Smooth muscle cell (in vitro differentiated cells): ENCODE data around the gene MAD1L1. TPM values are rescaled to one million over a fixed set of nuclear protein-coding genes. Genes with fewer than 3 reads are reported as not detected.

Source experiments
- DNase-seq: peaks from one replicate; lab custom pipeline; 2025; ENCODE audit not compliant: unreplicated experiment; lab: John Stamatoyannopoulos, UW
- H2AFZ ChIP-seq: fragments of 200-600 bp; sonication (generic); 2 replicates; pipeline ENCODE4 v1.6.0; 2016; ENCODE audit warnings: antibody characterized with exemption, low read depth, mild to moderate bottlenecking
- H3F3A ChIP-seq: fragments of 200-600 bp; sonication (generic); 2 replicates; pipeline ENCODE4 v1.6.0; 2017; ENCODE audit warnings: antibody characterized with exemption, low read depth
- H3K27ac ChIP-seq: fragments of 200-600 bp; sonication (generic); 2 replicates; pipeline ENCODE4 v1.5.1; 2016; ENCODE audit warnings: low read depth, mild to moderate bottlenecking
- H3K27me3 ChIP-seq: fragments of 200-600 bp; sonication (generic); 2 replicates; pipeline ENCODE4 v1.6.1; 2016; ENCODE audit warnings: low read depth, mild to moderate bottlenecking
- H3K36me3 ChIP-seq: fragments of 200-600 bp; sonication (generic); 2 replicates; pipeline ENCODE4 v1.5.1; 2016; ENCODE audit warnings: low read depth
- H3K4me1 ChIP-seq: fragments of 200-600 bp; sonication (generic); 2 replicates; pipeline ENCODE4 v1.5.1; 2016; ENCODE audit warnings: low read depth
- H3K4me2 ChIP-seq: fragments of 200-600 bp; sonication (generic); 2 replicates; pipeline ENCODE4 v1.6.0; 2016; ENCODE audit warnings: mild to moderate bottlenecking
- H3K4me3 ChIP-seq: fragments of 200-600 bp; sonication (generic); 2 replicates; pipeline ENCODE4 v1.5.1; 2016; ENCODE audit warnings: mild to moderate bottlenecking
- H3K79me2 ChIP-seq: fragments of 200-600 bp; sonication (generic); 2 replicates; pipeline ENCODE4 v1.6.0; 2016; ENCODE audit warnings: low read depth, mild to moderate bottlenecking
- H3K9ac ChIP-seq: fragments of 200-600 bp; sonication (generic); 2 replicates; pipeline ENCODE4 v1.6.0; 2016; ENCODE audit warnings: low read depth
- H3K9me3 ChIP-seq: fragments of 200-600 bp; sonication (generic); replicated peaks from 2 replicates; pipeline ENCODE4 v1.5.1; 2016; ENCODE audit warnings: low read depth
- H4K20me1 ChIP-seq: fragments of 200-600 bp; sonication (generic); 2 replicates; pipeline ENCODE4 v1.6.0; 2016; ENCODE audit warnings: low read depth
- WGBS: methylation state at CpG from one replicate; pipeline ENCODE4 v1.1.7; 2016; ENCODE audit warnings: low lambda C conversion rate; 5-methylcytosine and 5-hydroxymethylcytosine counted together
- polyA plus RNA-seq: library from polyadenylated mRNA; unstranded; fragments of >200 nt; fragmentation: Nextera tagmentation; extraction: Ambion mirVana; gene quantifications from 2 replicates; pipeline ENCODE4 v1.2.1, GENCODE V29; 2016
- total RNA-seq: library from RNA; depleted of rRNA; stranded (reverse); fragments of >200 nt; gene quantifications from 2 replicates; pipeline ENCODE4 v1.2.3, GENCODE V29; 2014
- TF ChIP-seq, protein P1 (sequence below): fragments of 200-600 bp; sonication (generic); IDR thresholded peaks from 2 replicates; pipeline ENCODE4 v1.5.1; 2017; ENCODE audit warnings: borderline replicate concordance, mild to moderate bottlenecking, antibody characterized with exemption; ENCODE audit not compliant: insufficient read depth, poor library complexity, severe bottlenecking

The MAD1L1 gene
- total and polyA plus RNA-seq, 2 experiments from 2014 or later, result 33.4 to 60.7 TPM

DNA sequence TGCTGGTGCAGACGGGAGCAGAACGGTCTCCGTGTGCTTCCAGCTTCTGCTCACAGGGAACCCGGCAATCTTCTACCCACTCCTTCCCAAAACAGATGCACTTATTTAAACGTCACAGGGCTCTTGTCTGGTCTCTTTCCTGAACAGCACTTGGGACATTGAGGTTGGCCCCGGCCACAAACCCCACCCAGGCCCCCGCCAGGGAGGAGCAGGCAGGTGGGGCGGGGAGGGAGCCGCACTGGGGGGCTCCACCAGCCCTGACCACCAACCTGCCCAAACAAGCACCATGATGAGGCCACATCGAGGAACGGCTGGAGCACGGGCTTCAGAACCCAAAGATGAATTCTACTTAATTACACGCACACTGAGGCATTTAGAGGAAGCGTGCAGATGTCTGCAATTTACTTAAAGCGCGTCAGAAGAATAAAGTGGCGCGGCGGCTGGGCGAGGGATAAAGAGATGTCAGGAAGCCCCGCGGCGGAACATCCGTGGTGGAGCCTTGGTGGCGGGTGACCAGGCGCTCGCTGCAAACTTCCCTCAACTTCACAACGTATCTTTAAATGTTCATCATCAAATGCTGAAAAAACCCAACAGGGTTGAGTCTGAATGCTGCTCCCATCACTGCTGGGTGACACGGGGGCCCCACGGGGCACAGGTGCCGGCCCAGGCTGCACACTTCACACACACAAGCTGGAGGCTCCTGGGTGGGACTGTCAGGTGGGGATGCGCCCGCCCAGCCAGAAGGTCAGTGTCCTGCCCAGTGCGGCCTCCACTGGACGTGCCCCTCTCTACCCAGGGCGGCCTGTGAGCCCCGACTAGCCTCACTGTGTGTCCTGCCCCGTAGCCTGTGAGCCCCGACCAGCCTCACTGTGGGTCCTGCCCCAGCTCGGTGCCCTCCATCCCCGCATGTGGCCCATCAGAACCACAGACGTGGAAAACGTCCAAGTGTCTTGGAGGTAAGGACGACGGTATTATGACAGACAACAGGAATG is 279.2 kb downstream of the MAD1L1 start:
- H3K9ac ChIP-seq, result no peak overlapping the region
- no peaks in the 10 kb centered on the region for H3K36me3 ChIP-seq
- no peaks in the 10 kb centered on the region for H3F3A ChIP-seq
- TF ChIP-seq, protein P1, sequence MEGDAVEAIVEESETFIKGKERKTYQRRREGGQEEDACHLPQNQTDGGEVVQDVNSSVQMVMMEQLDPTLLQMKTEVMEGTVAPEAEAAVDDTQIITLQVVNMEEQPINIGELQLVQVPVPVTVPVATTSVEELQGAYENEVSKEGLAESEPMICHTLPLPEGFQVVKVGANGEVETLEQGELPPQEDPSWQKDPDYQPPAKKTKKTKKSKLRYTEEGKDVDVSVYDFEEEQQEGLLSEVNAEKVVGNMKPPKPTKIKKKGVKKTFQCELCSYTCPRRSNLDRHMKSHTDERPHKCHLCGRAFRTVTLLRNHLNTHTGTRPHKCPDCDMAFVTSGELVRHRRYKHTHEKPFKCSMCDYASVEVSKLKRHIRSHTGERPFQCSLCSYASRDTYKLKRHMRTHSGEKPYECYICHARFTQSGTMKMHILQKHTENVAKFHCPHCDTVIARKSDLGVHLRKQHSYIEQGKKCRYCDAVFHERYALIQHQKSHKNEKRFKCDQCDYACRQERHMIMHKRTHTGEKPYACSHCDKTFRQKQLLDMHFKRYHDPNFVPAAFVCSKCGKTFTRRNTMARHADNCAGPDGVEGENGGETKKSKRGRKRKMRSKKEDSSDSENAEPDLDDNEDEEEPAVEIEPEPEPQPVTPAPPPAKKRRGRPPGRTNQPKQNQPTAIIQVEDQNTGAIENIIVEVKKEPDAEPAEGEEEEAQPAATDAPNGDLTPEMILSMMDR, result no peak
- H4K20me1 ChIP-seq, result no peaks in the 10 kb centered on the region
- DNase-seq, result no peak
- no peak overlapping the region for H3K4me2 ChIP-seq
- no peaks in the 10 kb centered on the region for H3K27me3 ChIP-seq
- no peaks in the 10 kb centered on the region for H3K79me2 ChIP-seq
- no peaks in the 10 kb centered on the region for H3K9me3 ChIP-seq
- H3K4me1 ChIP-seq, result no peaks in the 10 kb centered on the region
- H2AFZ ChIP-seq, result no peak overlapping the region
- H3K4me3 ChIP-seq, result no peak overlapping the region
- WGBS, result 95% methylated on average over 40 of the region's 45 CpGs
- no peak overlapping the region for H3K27ac ChIP-seq

DNA sequence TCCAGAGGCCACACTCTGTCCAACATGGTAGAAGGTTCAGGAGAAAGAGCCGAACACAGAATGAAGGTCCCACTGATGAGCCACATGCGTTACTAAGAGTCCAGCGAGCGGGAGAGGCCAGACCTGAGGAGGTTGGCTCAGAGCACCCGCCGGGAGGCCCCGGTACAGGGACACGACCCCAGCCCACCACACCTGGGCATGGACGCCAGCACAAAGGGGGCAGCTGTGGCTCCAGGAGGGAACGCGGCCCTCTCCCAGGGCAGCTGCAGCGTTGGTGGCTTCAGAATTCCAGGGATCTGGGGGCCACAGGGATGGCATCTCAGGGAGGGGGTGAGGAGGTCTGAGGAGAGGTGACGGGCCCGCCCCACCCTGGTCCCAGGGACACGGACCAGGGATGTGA is 280.0 kb downstream of the MAD1L1 start:
- TF ChIP-seq, protein P1, result no peak
- DNase-seq, result no peak
- H3K4me2 ChIP-seq, result no peak overlapping the region
- WGBS, result 99% methylated on average over 15 of the region's 15 CpGs
- no peaks in the 10 kb centered on the region for H3K27me3 ChIP-seq
- H3K27ac ChIP-seq, result no peak overlapping the region
- no peak overlapping the region for H3K4me3 ChIP-seq
- H3F3A ChIP-seq, result no peaks in the 10 kb centered on the region
- H3K9ac ChIP-seq, result no peak overlapping the region
- H3K9me3 ChIP-seq, result no peaks in the 10 kb centered on the region
- no peaks in the 10 kb centered on the region for H4K20me1 ChIP-seq
- H3K79me2 ChIP-seq, result no peaks in the 10 kb centered on the region
- H3K36me3 ChIP-seq, result no peaks in the 10 kb centered on the region
- no peak overlapping the region for H2AFZ ChIP-seq
- no peaks in the 10 kb centered on the region for H3K4me1 ChIP-seq

- no peak overlapping the region for H3K9ac ChIP-seq
- H4K20me1 ChIP-seq, result no peaks in the 10 kb centered on the region
- TF ChIP-seq, protein P1, result no peak
- no peak for DNase-seq
- H3K79me2 ChIP-seq, result no peaks in the 10 kb centered on the region
- no peak overlapping the region for H2AFZ ChIP-seq
- no peaks in the 10 kb centered on the region for H3K9me3 ChIP-seq
- H3K27ac ChIP-seq, result no peak overlapping the region
- WGBS, result 91% methylated on average over 28 of the region's 28 CpGs
- H3K36me3 ChIP-seq, result no peaks in the 10 kb centered on the region
- no peaks in the 10 kb centered on the region for H3K27me3 ChIP-seq
- H3F3A ChIP-seq, result no peaks in the 10 kb centered on the region
- no peak overlapping the region for H3K4me3 ChIP-seq
- no peak overlapping the region for H3K4me2 ChIP-seq
- no peaks in the 10 kb centered on the region for H3K4me1 ChIP-seq
These were observed 280.5 kb downstream of the MAD1L1 start for GRCh38 chr7:1952169-1952760.
